NCI-H345 (cell line): ENCODE results near the gene ZNF343.
A peak's percentile ranks its signal among the peaks of the same experiment; 100 is the strongest.

ENCODE experiments used
- DNase-seq: peaks from one replicate; lab custom pipeline; 2025; lab: John Stamatoyannopoulos, UW

Gene ZNF343

DNA sequence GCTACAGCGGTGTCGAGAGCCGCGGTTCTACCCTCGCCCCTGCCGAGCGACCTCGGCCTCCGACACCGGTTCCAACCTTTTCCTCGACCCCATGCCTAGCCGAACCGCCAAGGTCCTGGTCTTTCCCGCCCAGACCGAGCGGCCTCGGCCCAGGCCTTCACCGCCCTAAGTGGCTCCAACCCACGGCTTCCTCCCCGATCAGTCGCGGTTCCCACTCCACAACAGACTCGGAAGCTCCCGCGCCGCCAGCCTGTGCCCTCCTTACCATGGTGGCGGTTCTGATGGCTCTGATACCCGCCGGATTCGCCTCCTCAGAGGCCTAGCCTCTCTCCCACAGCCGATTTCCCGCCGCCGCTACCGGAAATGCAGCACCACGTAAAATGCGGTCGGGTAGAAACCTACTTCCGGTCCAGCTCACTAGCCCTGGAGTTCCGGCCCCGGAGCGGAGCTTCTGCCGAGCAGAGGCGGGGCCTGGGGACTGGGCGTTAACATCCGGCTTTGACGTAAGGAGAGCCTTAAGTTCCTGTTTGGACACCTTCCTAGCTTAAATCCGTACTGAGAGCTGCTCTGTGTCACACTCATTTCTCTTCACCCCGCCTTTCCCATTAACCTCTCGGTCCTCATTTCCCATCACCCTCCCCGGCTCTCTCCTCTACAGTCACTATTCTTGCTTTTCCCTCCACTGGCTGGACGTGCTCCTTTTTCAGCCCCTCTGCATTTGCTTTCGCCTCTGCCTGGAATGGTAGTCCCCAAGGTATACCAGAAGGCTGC, 38.1 kb downstream of the ZNF343 start, which contains the start of gene SNRPB:
TSS of gene SNRPB (minus strand) at position 367 of the 771 bp plus-strand sequence. CDS start at position 268, 99 bp downstream.
- peak; percentile 100 for DNase-seq

DNA sequence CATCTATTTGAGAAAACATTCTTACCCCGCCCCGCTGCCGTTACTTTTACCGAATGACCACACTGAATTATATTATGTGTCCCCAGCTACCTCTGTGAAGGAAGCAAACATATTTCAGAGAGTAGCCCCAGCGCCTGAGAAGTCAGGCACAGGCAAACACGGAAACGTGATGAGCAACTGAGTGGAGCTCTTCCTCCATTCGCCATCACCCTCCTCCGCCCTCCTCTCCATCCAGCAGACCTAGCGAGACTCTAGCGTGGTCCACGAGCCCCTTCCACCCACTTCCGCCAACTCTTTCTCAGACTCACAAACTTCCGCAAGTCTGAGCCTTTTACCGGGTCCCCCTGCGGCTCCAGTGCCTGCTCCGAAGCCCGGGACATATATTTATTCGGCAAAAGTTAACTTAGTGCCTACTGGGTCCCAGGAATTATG, 38.7 kb downstream of the ZNF343 start:
- DNase-seq: peak; percentile 37

DNA sequence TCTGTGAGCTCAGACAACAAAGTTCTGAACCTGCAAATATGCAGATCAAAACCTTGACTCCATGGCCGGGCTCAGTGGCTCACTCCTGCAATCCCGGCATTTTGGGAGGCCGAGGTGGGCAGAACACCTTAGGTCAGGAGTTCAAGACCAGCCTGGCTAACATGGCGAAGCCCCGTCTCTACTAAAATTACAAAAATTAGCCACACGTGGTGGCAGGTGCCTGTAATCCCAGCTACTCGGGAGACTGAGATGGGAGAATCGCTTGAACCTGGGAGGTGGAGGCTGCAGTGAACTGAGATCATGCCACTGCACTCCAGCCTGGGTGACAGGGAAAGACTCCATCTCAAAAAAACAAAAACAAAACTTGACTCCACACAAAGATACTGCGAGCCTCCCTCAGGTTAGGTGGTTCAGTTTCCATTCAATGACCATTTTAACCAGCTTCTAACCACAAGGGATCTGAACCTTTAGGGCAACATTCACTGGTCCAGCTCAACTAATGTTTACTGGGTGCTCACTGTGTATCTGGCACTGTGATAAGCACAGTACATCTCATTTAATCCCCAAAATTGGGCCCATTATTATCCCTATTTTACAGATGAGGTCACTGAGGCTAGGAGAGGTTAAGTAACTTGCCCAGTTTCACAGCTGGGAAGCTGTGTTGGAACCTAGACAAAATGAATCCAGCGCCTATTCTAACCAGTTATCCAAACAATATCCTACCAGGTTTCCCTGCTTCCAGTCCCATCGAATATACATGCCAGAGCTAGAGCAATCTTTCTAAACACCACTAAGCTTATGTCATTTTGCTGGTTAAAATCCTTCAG, 39.9 kb downstream of the ZNF343 start:
- no peak for DNase-seq

DNA sequence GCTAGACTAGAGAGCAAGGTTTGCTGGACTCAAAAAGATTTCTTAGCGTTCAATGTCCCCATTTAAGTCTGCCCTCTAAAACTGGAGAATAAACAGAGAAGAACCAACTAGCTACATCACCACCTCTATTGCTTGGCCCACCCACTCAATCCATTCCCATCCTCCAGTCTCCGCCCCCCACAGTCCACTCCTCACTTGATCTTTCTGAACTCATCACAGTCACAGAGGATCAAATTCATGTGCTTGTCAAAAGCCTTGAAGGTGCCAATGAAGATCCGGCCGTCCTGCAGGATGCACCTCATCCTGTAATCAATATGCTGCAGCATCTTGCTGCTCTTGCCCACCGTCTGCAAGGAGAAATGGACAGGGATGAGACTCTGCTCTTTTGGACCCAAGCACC, 41.3 kb downstream of the ZNF343 start:
- no peak for DNase-seq

DNA sequence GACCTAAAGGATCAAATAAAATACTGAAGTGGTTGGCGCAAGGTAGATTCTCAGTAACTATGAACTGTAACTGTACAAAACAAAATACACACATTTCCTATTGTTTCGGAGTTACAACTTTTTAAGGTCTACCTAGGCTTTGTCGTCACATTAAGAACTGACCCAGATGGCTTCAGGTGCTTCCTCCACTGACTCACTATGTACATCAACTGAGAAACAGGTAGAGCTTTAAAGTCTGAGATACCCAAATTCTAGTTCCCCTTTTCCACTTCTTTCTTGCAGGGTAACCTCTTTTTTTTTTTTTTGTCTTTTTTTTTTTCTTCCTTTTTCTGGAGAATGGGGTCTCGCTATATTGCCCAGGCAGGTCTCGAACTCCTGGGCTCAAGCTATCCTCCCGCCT, 43.6 kb downstream of the ZNF343 start:
- DNase-seq: no peak

DNA sequence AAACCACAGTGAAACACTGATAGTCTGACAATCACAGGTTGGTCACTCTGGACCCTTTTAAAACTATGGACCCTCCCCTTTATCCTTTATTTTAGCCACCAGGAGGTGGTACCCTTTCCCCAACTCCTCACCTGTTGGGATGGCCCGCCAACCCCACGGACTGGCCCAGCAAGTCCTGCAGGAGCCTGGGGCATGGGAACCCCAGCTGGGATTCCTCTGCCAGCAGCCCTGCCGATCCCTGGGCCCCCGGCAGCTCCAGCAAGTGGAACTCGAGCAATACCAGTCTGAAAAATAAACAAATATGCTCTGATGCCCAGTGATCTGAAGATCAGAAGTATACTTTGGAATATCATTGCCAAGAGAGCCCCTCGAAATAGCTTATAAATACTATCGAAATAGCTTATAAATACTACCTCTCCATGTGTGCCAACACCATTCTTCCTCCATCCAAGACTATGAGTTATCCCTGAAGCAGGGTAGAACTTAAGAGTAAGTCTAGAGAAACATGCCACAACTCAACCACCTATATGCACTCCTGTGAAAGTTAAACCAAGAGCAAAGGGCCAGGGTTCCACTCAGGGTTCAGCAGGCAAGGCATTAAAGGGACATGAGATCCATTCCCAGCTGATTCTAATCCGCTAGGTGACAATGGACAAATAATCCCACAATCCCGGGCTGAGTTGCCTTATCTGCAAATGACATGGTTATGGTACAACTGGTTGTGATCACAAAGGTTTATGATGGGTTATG, 44.9 kb downstream of the ZNF343 start:
- no peak for DNase-seq

DNA sequence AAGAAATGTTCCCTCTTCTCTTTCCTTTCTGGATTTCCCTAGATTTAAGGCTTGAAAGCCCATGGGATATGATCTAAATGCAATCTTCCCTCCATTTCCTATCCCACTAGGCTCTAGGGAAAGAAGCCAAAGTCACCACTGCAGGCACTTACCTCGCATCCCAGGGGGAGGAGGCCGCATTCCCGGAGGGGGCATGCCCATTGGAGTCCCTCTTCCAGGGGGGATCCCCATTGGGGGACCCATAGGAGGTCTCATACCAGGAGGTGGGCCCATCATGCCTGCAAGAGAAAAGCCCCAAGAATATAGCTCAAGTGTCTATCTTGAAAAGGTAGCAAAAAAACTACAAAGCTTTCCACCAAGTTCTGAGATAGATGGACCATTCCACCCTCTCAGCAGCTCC, 46.2 kb downstream of the ZNF343 start:
- no peak for DNase-seq

DNA sequence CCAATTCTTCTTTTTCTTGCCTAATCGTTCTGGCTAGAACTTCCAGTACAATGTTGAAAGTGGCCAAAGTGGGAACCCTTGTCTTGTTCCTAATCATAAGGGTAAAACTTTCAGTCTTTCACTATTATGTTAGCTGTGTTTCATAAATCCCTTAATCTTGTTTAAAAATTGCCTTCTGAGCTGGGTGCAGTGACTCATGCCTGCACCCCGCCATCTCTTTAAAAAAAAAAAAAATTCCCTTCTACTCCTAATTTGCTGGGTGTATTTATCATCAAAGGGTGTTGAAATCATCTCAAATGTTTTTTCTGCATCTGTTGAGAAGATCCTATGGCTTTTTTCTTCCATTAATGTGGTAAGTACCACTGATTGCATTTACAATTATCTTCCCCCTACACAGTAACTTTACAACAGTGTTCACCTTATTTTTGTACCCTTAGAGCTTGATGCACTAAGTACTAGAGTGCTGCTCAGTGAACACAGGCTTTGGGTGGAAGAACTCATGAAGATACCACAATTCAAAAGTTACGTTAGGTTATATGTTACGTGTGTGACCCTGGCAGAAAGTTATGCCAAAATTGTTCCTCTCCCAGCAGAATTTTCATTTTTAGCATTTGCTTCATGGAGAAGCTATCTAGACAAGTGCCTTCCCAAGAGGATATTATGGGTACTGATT, 47.8 kb downstream of the ZNF343 start:
- no peak for DNase-seq

DNA sequence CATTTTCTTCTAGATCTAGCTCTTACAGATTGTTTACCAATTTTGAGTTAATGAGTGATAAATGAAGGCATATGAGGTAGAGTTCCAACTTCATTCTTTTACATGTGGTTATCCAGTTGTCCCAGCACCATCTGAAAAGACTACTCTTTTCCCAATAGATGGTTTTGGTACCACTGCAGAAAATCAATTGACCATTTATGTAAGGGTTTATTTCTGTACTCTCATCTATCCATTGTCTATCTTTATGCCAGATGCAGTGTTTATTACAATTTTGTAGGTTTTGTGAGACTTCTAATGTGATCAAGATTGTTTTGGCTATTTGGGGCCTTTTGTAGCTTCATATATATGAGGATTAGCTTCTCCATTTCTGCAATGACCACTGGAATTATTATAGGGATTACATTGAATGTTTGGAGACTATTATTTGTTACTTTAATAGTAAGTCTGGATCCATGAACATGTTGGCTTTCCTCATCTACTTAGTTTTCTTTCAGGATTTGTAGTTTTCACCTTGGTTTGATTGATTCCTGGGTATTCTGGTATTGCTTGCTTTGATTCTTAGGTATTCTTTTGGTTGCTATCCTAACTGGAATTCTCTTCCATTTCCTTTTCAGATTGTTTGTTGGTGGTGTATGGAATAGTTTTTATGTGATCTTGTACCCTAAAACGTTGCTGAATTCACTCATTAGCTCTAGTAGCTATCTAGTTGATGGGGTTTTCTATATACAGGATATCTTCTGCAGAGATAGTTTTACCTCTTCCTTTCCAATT, 48.5 kb downstream of the ZNF343 start:
- DNase-seq: no peak

DNA sequence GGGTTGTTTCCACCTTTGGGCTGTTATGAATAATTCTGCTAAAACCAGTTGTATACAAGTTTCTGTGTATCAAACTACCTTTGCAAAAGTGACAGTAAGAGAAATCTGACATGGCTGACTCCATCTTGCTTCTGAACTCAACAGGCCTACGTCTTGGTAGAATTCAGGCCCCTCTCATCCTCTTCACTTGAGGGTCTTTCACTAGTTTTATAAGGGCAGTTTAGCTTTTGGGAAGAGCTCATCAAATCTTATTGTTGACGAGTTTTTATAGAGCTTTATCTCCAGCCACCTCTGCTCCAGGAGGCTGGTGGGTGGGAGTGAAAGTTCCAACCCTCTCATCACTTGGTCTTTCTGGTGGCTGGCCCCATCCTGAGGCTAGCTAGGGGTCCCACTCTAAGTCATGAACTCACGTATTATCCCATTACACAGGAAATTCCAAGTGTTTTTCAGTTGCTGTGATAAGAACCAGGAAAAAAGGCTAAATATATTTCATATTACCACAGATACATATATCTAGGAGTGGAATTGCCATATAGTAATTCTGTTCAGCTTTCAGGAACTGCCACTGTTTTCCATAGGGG, 49.7 kb downstream of the ZNF343 start:
- DNase-seq: no peak

DNA sequence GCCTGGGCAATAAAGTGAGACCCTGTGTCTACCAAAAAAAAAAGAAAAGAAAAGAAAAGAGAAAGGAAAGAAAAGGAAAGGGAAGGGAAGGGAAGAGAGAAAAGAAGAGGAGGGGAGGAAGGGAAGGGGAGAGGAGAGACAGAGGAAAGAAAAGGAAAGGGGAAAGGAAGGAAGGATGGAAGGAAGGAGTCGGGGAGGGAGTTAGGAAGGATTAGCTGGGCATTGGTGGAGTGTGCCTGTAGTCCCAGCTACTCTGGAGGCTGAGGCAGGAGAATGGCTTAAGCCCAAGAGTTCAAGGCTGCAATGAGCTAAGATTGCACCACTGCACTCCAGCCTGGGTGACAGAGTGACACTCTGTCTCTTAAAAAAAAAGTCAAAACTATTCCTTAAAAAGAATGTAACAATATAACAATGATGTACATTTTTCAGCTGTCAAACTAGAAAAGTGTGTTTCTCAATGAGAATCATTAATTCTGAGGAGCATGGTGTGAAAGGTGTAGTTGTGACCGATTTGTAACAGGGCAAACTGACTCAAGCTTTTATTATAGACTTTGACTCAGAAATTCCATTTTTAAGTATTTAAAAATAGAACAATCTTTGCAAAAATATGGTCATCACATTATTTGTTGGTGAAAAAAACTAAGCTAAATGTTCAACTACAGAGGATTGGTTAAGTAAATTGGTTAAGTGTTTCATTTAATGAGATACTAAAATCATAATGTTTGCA, 52.8 kb downstream of the ZNF343 start:
- no peak for DNase-seq

DNA sequence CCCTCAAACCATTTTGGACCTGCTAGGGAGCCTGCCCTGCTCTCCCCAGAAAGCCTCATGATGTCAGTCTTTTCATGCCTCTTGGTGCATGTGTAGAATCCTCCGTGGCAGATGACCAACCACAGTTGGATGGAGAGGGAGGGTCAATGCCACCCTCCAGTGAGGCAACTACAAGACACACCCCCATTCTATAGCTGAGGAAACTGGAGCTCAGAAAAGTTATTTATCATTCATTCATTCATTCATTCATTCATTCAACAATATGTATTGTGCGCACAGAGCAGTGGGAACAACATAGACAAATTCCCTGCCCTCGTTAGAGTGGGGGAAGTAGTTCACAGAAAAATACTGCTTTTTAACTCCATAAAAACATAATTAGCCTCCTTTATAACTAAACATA, 54.9 kb downstream of the ZNF343 start:
- DNase-seq: no peak

DNA sequence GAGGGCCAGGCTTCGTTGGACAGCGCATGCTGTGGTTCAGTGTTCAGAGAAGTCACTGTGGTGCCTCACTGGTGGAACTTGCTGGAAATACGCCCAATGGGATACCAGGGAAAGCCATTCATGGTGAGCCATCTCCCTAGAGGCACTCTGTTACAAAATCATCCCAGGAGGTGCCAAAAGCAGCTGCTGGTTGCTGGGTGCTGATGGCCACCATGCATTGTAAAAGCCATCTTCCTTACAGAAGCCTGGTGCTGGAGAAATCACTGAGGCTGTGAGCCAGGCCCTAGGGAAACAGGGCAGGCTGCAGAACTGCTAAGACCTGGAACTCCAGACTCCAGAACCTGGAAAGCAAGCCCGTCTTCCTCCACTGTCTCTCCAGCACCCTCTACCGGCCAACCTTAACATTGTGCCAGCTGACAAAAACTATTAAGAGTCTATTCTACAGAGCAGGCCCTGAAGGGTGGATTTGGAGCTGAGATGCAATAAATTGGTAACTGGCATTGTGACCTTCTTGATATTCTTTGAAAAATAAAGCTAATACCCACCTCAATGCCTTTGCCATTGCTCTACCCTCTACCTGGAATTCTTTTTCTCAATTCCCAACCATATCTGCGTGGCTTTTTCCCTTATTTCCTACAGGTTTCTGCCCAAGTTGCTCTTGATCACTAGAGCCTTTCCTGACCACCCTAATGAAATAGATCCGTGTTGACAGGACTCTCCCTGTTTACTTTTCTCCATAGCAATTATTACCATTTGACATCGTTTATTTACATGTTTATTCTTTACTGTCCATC, 56.6 kb downstream of the ZNF343 start:
- DNase-seq: peak; percentile 81

DNA sequence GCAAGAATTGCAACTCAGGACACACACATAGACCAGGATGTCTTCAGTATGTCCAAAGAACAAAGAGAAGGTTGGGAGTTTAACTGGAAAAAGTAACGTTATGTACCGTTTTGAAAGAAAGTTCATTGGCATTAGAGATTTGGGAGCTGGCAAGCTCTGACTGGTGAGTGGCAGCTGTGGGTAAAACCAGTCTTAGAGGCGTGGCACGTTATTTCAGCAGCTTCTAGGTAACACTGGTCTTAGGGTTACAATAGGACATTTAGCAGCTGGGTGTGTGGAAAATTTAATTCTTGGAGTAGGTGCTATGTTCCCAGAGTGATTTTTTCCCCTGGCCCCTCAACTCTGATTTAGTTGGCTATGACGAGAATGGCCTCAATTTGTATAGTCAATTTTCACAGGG, 57.3 kb downstream of the ZNF343 start:
- no peak for DNase-seq

DNA sequence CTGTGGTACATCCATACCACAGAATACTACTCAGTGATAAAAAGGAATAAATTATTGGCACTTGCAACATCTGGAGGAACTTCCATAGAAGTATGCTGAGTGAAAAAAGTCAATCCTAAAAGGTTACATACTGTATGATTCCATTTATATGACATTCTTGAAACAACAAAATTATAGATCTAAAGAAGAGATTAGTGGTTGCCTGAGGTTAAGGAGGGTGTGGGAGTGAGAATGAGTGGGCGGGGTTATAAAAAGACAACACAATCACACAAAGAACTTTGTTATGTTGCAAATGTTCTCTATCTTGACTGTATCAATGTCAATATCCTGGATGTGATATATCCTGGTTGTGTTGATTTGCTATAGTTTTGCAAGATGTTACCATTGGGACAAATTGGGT, 59.3 kb downstream of the ZNF343 start:
- DNase-seq: no peak

DNA sequence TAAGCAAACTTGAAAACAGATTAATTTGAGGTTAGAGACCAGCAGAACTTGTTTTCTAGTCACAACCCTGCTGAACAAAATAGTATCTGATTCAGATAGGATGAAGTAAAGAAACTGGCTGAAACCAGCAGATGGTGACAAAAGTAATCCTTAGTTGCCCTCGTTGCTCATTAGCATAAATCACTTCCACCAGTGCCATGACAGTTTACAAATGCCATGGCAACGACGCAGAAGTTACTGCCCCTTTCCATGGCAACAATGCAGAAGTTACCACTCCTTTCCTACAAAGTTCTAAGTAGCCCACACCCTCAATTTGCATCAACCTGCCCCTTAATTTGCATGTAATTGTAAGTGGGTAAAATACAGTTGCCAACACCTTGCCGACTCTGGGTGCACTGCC, 61.9 kb downstream of the ZNF343 start:
- DNase-seq: no peak
